K562 (cell line): ENCODE data around the gene CTF1. TPM values are rescaled to one million over a fixed set of nuclear protein-coding genes. Genes with fewer than 3 reads are reported as not detected.

Source experiments
- ADNP ChIP-seq: fragments of 200-800 bp; sonication (Bioruptor generic); IDR thresholded peaks from 2 replicates; pipeline ENCODE4 v1.6.1; 2016; ENCODE audit warnings: missing genetic modification characterization, missing compliant biosample characterization
- GTF2A2 ChIP-seq: IDR thresholded peaks from 2 replicates; pipeline ENCODE4 v1.6.1; 2016; ENCODE audit warnings: mild to moderate bottlenecking, missing genetic modification characterization, missing compliant biosample characterization
- HDAC8 ChIP-seq: fragments of 450-650 bp; IDR thresholded peaks from 2 replicates; pipeline ENCODE4 v1.6.1; 2016; ENCODE audit warnings: mild to moderate bottlenecking, missing genetic modification characterization, moderate library complexity, missing compliant biosample characterization
- RBM17 ChIP-seq: fragments of 200-400 bp; formaldehyde crosslinking; IDR thresholded peaks from 2 replicates; pipeline ENCODE4 v1.6.1; 2017; ENCODE audit warnings: low read depth, mild to moderate bottlenecking, low read length, borderline replicate concordance
- RBM34 ChIP-seq: fragments of 200-400 bp; formaldehyde crosslinking; IDR thresholded peaks from 2 replicates; pipeline ENCODE4 v1.6.1; 2018; ENCODE audit warnings: low read length, borderline replicate concordance; ENCODE audit not compliant: insufficient read depth
- SMAD3 ChIP-seq: fragments of 450-650 bp; formaldehyde crosslinking; conservative IDR thresholded peaks from 2 replicates; pipeline ENCODE4 v1.4.0; 2020; ENCODE audit warnings: mild to moderate bottlenecking
- SOX6 ChIP-seq: fragments of 450-650 bp; IDR thresholded peaks from 2 replicates; pipeline ENCODE4 v1.6.1; 2014; ENCODE audit warnings: mild to moderate bottlenecking
- ZNF274 ChIP-seq: IDR thresholded peaks from 2 replicates; pipeline ENCODE4 v1.6.1; 2011; ENCODE audit warnings: low read depth, mild to moderate bottlenecking, low read length, moderate library complexity, borderline replicate concordance
- ZNF644 ChIP-seq: fragments of 200-800 bp; sonication (Bioruptor generic); IDR thresholded peaks from 2 replicates; pipeline ENCODE4 v1.6.1; 2016; ENCODE audit warnings: low read depth, missing genetic modification characterization, missing compliant biosample characterization
- polyA plus RNA-seq, 8 experiments: library from polyadenylated mRNA; depleted of rRNA in 4 of 8; stranded (reverse) in 5 of 8; unstranded in 3 of 8; fragments of >200 nt; fragmentation: Nextera tagmentation in 2 of 8; fragmentation: Illumina TruSeq in 1 of 8; extraction: Ambion mirVana in 2 of 8; extraction: Trizol in 1 of 8; gene quantifications; 2 replicates each; pipeline versions ENCODE4 v1.2.1 to v1.2.3, GENCODE V29; 2011 to 2014; ENCODE audit warnings: inconsistent platforms in 1 of 8, missing spikeins in 1 of 8
- total RNA-seq, 7 experiments: library from RNA; depleted of rRNA in 6 of 7; stranded (reverse); fragments of >200 nt in 6 of 7; fragmentation: Illumina TruSeq in 2 of 7; extraction: Trizol in 2 of 7; gene quantifications; 2 replicates each; pipeline versions ENCODE4 v1.2.1 to v1.2.3, GENCODE V29; 2011 to 2021; ENCODE audit warnings: low replicate concordance in 1 of 7
- TF ChIP-seq, protein P1 (sequence below): fragments of 200-800 bp; sonication (Bioruptor generic); IDR thresholded peaks from 2 replicates; pipeline ENCODE4 v1.6.1; 2017; ENCODE audit warnings: missing genetic modification characterization, missing compliant biosample characterization
- TF ChIP-seq, protein P2 (sequence below): sonication (generic); formaldehyde crosslinking; IDR thresholded peaks from 2 replicates; pipeline ENCODE4 v1.4.0; 2020; ENCODE audit warnings: mild to moderate bottlenecking, missing genetic modification reagents
- TF ChIP-seq, protein P3 (sequence below): sonication (generic); formaldehyde crosslinking; IDR thresholded peaks from 2 replicates; pipeline ENCODE4 v1.8.0; 2022; ENCODE audit warnings: missing genetic modification reagents, mild to moderate bottlenecking, borderline replicate concordance
- TF ChIP-seq, protein P4 (sequence below), 2 experiments: fragments of 450-650 bp in 1 of 2; IDR thresholded peaks; 2 replicates each; pipeline ENCODE4 v1.6.1; 2011 to 2017; ENCODE audit warnings: low read depth in 2 of 2, antibody characterized with exemption in 1 of 2, borderline replicate concordance in 1 of 2, low read length in 1 of 2, mild to moderate bottlenecking in 1 of 2, mixed read lengths in 1 of 2; ENCODE audit not compliant: control insufficient read depth in 1 of 2
- TF ChIP-seq, protein P5 (sequence below): IDR thresholded peaks from 2 replicates; pipeline ENCODE4 v1.6.1; 2012; ENCODE audit warnings: low read depth, low read length, improper control_type of control experiment, borderline replicate concordance

The CTF1 gene
- total and polyA plus RNA-seq, 9 of the 15 experiments (the other 6 are each of a cell fraction or from before 2014, with no cell fraction given), result 0.24 to 2.5 (median 0.44) TPM

DNA sequence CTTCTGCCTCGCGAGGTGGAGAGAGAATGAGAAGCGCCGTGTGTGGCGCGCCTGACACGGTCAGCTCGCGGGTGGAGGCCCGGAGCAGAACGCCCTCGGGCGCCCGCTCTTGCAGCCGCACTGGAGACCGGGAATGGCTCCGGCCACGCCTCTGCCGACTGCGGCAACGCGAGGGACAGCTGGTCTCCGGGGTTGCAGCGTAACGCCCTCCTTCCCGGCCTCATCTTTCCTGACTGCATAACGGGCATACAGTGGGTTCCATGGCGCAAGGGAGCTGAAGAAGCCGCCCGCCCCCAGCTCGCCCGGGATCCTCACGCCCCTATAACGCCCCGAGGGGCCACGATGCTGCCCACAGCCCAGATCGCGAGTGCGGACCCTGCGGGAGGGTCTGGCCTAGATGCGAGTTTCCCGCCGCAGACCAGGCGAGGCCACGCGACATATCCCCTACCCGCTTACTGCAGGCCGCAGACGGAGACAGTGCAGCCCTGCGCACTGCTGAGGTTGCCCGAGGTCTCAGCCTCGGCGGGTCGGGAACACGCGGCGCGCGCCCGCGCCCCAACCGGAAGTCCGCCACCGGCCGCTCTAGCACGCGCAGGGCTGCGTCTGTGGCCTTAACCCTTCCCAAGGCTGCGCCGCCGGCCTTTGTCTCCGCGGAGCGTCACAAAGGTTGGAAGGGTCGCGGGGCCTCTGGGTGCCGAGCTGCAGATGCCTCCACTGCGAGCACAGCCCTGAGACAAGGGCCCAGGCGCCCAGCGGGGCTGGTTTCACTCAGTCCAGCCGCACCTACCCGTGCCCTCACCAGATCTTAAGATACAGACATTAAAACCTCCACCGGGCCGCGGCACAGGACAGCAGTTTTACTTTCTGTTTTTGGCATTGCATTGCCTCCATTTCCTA is 21.3 kb upstream of the CTF1 start (continued):
- TF ChIP-seq, protein P1, sequence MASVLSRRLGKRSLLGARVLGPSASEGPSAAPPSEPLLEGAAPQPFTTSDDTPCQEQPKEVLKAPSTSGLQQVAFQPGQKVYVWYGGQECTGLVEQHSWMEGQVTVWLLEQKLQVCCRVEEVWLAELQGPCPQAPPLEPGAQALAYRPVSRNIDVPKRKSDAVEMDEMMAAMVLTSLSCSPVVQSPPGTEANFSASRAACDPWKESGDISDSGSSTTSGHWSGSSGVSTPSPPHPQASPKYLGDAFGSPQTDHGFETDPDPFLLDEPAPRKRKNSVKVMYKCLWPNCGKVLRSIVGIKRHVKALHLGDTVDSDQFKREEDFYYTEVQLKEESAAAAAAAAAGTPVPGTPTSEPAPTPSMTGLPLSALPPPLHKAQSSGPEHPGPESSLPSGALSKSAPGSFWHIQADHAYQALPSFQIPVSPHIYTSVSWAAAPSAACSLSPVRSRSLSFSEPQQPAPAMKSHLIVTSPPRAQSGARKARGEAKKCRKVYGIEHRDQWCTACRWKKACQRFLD (CRISPR knock-in tag), result peak; percentile 63; the same call in 1 of the 2 replicates
- TF ChIP-seq SMAD3 (CRISPR knock-in tag) (no peak), SOX6 (peak; percentile 50), ZNF274 (no peak), HDAC8 (tag) (peak; percentile 66; the same call in 1 of the 2 replicates), RBM34 (no peak), ZNF644 (tag) (no peak; the same call in 1 of the 2 replicates), RBM17 (no peak), GTF2A2 (tag) (no peak), ADNP (no peak)
- TF ChIP-seq, protein P2, sequence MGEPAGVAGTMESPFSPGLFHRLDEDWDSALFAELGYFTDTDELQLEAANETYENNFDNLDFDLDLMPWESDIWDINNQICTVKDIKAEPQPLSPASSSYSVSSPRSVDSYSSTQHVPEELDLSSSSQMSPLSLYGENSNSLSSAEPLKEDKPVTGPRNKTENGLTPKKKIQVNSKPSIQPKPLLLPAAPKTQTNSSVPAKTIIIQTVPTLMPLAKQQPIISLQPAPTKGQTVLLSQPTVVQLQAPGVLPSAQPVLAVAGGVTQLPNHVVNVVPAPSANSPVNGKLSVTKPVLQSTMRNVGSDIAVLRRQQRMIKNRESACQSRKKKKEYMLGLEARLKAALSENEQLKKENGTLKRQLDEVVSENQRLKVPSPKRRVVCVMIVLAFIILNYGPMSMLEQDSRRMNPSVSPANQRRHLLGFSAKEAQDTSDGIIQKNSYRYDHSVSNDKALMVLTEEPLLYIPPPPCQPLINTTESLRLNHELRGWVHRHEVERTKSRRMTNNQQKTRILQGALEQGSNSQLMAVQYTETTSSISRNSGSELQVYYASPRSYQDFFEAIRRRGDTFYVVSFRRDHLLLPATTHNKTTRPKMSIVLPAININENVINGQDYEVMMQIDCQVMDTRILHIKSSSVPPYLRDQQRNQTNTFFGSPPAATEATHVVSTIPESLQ, result peak; percentile 91
- TF ChIP-seq, protein P3, sequence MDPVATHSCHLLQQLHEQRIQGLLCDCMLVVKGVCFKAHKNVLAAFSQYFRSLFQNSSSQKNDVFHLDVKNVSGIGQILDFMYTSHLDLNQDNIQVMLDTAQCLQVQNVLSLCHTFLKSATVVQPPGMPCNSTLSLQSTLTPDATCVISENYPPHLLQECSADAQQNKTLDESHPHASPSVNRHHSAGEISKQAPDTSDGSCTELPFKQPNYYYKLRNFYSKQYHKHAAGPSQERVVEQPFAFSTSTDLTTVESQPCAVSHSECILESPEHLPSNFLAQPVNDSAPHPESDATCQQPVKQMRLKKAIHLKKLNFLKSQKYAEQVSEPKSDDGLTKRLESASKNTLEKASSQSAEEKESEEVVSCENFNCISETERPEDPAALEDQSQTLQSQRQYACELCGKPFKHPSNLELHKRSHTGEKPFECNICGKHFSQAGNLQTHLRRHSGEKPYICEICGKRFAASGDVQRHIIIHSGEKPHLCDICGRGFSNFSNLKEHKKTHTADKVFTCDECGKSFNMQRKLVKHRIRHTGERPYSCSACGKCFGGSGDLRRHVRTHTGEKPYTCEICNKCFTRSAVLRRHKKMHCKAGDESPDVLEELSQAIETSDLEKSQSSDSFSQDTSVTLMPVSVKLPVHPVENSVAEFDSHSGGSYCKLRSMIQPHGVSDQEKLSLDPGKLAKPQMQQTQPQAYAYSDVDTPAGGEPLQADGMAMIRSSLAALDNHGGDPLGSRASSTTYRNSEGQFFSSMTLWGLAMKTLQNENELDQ (CRISPR knock-in tag), result no peak
- TF ChIP-seq, protein P4, sequence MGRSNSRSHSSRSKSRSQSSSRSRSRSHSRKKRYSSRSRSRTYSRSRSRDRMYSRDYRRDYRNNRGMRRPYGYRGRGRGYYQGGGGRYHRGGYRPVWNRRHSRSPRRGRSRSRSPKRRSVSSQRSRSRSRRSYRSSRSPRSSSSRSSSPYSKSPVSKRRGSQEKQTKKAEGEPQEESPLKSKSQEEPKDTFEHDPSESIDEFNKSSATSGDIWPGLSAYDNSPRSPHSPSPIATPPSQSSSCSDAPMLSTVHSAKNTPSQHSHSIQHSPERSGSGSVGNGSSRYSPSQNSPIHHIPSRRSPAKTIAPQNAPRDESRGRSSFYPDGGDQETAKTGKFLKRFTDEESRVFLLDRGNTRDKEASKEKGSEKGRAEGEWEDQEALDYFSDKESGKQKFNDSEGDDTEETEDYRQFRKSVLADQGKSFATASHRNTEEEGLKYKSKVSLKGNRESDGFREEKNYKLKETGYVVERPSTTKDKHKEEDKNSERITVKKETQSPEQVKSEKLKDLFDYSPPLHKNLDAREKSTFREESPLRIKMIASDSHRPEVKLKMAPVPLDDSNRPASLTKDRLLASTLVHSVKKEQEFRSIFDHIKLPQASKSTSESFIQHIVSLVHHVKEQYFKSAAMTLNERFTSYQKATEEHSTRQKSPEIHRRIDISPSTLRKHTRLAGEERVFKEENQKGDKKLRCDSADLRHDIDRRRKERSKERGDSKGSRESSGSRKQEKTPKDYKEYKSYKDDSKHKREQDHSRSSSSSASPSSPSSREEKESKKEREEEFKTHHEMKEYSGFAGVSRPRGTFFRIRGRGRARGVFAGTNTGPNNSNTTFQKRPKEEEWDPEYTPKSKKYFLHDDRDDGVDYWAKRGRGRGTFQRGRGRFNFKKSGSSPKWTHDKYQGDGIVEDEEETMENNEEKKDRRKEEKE (IDR thresholded peaks at IDR 0.05; ENCODE audit: borderline replicate concordance in 1 of 2, control insufficient read depth in 1 of 2, low read depth in 2 of 2, low read length in 1 of 2), result no peak
- TF ChIP-seq, protein P5, sequence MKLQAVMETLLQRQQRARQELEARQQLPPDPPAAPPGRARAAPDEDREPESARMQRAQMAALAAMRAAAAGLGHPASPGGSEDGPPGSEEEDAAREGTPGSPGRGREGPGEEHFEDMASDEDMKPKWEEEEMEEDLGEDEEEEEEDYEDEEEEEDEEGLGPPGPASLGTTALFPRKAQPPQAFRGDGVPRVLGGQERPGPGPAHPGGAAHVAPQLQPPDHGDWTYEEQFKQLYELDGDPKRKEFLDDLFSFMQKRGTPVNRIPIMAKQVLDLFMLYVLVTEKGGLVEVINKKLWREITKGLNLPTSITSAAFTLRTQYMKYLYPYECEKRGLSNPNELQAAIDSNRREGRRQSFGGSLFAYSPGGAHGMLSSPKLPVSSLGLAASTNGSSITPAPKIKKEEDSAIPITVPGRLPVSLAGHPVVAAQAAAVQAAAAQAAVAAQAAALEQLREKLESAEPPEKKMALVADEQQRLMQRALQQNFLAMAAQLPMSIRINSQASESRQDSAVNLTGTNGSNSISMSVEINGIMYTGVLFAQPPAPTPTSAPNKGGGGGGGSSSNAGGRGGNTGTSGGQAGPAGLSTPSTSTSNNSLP, result 0 out of 2 replicates have a peak, but pooled peaks have one; percentile 25
